ENCODE data around the gene GCNT4.

GRCh38 chr5:75021219-75021618, 31.1 kb downstream of the GCNT4 start:
- TF ChIP-seq, protein P1, sequence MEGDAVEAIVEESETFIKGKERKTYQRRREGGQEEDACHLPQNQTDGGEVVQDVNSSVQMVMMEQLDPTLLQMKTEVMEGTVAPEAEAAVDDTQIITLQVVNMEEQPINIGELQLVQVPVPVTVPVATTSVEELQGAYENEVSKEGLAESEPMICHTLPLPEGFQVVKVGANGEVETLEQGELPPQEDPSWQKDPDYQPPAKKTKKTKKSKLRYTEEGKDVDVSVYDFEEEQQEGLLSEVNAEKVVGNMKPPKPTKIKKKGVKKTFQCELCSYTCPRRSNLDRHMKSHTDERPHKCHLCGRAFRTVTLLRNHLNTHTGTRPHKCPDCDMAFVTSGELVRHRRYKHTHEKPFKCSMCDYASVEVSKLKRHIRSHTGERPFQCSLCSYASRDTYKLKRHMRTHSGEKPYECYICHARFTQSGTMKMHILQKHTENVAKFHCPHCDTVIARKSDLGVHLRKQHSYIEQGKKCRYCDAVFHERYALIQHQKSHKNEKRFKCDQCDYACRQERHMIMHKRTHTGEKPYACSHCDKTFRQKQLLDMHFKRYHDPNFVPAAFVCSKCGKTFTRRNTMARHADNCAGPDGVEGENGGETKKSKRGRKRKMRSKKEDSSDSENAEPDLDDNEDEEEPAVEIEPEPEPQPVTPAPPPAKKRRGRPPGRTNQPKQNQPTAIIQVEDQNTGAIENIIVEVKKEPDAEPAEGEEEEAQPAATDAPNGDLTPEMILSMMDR (conservative IDR thresholded peaks at IDR 0.05; ENCODE audit: low read depth in 2 of 2), result no peak
- TF ChIP-seq EZH2phosphoT487 (IDR thresholded peaks at IDR 0.05; ENCODE audit: unreplicated experiment) (no peak), POLR2AphosphoS5 (IDR thresholded peaks at IDR 0.05; ENCODE audit: low read depth) (no peak)

Measured in GM23338 (cell line).